ENCODE measurements around the gene CDH11.

The CDH11 gene

DNA sequence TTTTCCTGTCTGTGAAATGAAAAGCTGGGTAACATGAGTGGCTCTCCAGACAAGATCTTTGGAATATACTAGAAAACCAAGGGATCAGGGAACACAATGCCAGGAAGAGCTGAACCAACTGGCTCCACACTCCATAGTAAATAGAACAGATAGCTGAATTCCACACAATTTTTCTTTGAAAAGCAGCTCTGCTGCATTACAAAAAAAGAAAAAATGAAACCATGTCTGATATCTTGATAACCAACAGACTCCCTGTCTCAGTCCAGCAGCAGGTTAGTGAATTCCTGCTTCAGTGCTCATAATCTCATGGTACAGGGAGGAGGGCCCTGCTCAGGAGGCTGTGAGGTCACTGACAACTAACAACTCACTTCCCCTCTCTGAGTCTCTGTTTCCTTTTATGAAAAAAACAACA lies 97.1 kb downstream of the CDH11 start:
- DNase-seq (ENCODE audit: low read depth), result no peak

DNA sequence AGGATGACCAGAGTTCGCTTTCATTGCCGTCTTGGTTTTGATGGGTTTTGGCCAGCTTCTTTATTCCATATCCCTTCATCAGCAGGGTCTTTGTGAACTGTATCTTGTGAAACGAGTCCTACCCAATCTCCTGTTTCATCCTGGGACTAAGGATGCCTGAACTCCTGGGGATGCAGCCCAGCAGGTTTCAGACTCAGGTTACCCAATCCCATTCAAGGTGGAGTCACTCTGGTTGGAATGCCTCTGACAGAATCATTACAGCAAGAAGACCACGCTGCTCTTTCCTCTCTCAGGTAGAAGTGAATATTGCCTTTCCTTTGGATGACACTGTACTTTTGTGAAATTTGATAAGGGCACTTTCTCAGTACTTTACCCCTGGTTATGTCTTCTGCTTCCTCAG lies 98.1 kb downstream of the CDH11 start:
- no peak for DNase-seq (ENCODE audit: low read depth)

DNA sequence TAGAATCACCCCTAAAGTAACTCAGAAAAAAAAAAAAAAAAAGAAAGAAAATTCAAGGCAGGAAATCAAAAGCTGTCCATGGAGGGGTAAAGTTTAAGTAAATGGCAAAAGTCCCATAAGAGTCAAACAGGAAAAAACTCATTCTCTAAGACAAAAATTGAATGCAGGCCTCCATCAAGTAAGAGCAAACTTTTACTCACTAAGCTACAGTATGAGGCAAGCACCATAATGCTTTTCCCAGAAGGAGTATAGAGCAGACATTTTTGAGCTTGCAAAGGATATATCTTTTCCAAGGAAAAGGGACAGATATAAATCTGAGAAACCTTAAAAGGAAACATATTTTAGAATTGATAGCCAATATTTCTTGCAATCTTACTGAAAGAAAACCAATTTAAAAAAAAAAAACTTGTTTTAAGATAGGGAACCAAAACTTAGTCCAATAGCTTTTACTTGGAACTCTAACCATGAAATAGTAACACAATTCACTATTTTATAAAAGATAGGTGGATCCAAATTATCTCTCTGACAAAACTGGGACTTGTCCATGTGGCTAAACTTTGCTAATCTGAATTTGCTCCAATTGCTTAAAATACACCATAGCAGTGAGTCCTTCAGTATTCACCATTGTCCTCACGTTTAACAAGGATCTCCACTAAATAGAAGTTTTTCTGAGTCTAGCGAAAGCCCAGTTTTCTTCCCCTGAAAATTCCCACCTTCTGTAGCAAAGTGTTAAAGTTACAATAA lies 99.8 kb downstream of the CDH11 start:
- no peak for DNase-seq (ENCODE audit: low read depth)

DNA sequence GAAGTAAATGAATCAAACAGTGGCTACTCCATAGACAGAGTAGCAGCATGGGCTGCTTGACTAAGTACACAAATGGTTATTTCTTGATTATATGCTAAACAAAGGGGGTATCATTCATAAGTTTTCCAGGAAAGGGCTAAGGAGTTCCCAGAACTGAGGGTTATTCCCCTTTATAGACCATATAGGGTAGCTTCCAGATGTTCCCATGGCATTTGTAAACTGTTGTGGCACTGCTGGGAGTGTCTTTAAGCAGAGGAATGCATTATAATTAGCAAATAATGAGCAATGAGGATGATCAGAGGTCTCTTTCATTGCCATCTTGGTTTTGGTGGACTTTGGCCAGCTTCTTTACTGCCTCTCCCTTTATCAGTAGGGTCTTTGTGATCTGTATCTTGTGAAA lies 105.1 kb downstream of the CDH11 start:
- DNase-seq (ENCODE audit: low read depth), result no peak

DNA sequence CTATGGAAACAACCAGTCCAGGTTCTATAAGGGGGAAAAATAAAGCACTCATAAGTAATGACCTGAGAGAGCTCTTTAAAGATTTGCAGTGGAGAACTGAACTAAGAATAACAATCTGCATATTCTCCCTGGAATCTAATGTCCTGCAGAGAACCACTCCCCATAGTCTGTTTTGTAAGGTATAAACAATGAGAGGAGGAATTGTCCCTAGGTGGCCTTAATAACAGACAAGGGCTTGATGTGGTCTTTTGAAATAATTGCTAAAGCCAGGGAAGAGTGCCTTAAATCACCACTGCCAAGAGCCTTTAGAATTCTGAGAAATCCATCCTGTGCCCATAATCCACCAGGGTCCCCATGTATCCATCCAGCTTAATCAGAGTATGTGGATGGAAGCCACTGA lies 106.3 kb downstream of the CDH11 start:
- no peak for DNase-seq (ENCODE audit: low read depth)

DNA sequence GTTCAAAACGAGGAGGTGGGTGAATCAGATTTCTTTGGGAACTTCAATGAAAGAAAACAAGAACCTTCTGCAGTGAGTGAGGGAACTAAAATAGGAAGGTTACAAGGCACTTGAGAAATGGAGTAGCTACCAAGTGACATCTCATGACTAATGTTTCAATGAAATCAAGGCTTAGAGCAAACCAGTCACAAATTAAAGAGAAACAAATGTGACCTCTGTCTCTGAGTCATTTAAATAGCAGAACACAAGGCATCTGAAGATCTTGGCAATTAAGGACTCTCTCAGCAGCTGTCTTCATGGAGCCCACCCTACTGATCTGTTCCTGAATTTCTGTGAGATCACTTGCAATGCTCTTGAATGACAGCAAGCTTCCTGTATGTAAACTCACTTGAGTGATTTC lies 109.5 kb downstream of the CDH11 start:
- DNase-seq (ENCODE audit: low read depth), result no peak

DNA sequence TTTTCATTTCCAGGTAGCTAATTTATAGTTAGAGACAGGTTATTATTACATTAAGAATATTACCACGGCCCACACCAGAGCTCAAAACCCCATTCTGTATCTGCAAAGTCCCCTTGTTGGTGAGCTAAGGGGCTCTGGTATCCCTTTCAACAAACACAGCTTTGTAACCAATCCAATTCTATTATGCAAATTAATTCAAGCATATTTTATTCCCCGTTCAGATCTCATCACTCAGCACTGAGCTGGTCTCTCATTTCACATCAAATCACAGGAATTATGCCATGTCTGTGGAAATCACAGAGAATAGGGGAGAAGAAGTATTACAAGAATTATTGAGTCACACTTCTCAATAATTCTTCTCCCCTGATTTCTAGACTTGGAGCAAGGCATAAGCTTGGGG lies 111.7 kb downstream of the CDH11 start:
- DNase-seq (ENCODE audit: low read depth), result no peak

DNA sequence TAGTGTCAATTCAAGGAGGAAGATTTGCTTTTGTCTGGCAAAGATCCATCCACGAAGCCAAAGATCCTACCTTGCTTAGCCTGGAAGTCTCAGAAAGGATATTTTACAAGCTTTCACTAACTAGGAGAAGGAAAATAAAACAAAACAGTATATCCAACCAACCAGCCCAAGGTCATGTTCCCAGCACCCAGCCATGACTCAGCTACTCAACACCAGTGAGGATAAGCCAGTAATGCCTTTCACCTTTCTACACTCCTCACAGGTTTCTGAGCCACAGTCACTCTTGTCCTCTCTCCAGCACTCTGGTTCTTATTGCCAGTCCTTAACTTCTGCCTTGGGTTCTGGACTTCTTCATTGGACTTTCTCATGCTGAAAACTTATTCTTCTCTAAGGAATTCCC lies 116.2 kb downstream of the CDH11 start:
- no peak for DNase-seq (ENCODE audit: low read depth)

DNA sequence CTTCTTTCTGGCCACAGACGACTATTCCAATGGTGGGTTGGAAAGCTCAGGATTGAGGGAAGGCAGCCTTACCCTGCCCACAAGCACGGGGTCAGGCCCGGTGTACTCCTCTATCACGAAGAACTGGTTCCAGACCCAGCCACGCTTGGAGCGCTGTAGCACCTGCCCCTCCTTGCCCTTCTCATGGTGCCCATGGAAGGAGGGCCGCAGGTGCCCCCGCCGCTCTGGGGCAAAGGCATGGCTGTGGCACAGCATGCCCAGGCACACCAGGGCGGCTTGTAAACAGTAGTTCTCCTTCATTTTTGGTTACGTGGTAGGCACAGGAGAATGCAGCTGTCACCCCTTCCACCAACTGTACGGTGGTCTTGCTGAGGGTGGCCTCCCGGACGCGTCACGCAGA lies 117.3 kb downstream of the CDH11 start:
- no peak for DNase-seq (ENCODE audit: low read depth)

DNA sequence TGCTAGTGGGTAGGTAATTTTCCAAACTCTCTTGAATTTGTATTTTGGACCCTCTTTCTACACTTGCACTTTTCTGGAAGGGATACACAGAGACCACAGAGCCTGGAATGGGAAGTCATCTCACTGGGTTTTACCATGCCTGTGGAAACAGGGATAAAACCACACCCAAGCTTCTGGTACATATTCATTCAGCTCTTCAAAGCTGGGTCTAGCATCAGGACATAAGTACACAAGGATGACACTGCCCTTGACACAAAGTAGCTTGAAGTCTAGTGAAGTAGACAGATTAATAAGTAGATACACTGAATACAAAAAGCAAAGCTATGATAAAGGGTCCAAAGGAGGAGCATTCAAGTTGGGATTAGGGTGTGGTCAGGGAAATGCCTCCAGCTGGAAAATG lies 118.2 kb downstream of the CDH11 start:
- no peak for DNase-seq (ENCODE audit: low read depth)

DNA sequence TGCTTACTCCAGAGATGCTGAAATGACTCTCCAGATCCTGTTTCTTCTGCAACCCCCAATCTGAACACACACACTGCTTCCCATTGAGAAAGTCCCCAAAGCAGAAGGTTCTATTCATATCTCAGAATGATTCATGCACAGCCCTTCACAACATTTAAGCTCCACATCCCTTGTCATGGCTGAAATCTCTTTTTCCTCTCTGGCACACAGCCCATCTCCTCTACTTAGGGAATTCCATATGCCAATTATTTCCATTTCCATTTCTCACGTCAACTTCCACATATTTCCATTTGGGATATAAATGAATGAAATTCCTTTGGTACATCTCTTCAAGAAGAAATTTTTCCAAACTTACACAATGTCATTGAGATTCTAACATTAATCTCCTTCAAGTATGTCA lies 119.6 kb downstream of the CDH11 start:
- DNase-seq (ENCODE audit: low read depth), result no peak

DNA sequence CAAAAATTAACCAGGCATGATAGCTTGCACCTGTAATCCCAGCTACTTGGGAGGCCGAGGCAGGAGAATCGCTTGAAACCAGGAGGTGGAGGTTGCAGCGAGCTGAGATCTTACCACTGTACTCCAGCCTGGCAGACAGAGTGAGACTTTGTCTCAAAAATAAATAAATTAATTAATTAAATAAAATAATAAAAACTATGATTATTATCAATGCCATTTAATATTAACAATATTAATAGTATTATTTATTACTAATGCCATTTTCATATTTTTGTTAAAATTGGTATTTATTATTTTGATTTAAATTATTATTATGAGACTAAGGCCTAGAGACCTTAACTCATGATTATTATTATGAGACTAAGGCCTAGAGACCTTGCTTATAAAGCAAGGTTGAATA lies 121.2 kb downstream of the CDH11 start:
- DNase-seq (ENCODE audit: low read depth), result no peak

DNA sequence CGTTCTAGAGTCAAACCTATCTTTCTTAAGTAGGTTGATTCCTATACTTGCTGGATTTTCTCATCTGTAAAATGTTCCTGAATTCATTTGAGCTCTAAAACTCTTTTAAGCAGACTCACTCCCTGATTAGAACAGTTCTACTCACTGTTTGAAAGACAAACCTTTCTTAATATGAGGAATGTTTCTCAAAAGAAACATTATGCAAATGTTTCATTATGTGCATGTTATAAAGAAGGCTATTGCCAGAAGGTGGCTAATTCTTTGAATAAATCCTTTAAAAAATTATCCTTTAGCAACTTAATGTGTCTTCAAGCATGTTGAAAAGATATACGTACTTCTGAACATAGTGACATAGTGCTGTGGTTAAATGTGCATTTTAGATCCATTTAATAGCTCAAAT lies 124.1 kb downstream of the CDH11 start:
- no peak for DNase-seq (ENCODE audit: low read depth)

DNA sequence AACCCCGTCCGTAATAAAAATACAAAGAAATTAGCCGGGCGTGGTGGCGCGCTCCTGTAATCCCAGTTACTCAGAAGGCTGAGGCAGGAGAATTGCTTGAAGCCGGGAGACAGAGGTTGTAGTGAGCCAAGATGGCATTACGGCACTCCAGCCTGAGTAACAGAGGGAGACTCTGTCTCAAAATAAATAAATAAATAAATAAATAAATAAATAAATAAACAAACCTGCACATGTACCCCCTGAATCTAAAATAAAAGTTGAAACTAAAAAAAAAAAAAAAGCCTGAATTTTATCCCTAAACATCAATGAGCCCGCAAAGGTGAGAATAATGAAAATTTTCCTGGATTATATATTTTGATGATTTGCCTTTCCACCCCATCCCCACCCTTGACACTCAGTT lies 124.7 kb downstream of the CDH11 start:
- no peak for DNase-seq (ENCODE audit: low read depth)

DNA sequence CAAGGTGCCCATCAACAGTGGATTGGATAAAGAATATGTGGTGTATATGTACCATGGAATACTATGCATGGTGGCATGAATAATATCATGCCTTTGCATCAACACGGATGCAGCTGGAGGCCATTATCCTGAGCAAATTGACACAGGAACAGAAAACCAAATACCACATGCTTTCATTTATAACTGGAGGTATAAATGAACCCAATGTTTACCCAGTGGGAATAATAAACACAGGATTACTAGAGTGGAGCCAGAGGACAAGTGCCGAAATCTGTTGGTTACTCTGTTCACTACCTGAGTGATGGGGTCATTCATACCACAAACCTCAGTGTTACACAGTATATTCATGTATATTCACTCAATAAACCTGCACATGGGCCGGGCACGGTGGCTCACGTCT lies 125.2 kb downstream of the CDH11 start:
- DNase-seq (ENCODE audit: low read depth), result no peak

DNA sequence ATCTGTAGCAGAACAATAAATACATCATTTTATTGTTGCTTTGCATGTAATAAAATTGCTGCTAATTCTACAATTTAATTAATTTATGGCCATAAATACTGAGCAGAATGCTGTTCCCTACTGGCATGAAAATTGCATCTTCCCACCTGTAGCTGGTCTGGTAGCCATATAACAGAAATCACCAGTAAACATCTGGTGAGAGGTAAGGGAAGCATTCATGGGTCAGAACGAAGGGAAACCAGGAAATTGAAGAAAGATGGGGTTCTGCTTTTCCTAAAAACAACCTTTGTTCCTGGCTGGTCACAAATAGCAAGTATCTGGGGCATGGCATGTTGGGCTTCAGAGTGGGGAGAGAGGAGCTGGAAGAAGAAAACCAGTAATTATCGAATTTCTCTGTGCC lies 128.4 kb downstream of the CDH11 start:
- no peak for DNase-seq (ENCODE audit: low read depth)

DNA sequence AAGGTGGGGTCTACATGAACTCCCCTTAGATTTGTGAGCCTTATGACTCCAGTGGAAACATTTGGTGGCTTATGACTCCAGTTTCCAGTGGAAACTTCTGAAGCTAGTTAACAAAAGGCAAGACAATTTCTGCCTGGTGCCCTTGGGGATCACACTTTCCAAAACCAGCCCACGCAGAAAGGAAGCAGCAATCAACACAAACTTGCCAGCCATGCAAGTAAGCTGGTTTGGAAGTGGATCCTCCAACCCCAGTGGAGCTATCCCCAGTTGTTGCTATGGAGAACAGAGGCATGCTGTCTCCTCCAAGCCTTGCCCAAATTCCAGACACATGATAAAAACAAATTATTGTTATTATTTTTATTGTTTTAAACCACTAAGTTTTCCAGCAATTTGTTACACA lies 130.9 kb downstream of the CDH11 start:
- no peak for DNase-seq (ENCODE audit: low read depth)

DNA sequence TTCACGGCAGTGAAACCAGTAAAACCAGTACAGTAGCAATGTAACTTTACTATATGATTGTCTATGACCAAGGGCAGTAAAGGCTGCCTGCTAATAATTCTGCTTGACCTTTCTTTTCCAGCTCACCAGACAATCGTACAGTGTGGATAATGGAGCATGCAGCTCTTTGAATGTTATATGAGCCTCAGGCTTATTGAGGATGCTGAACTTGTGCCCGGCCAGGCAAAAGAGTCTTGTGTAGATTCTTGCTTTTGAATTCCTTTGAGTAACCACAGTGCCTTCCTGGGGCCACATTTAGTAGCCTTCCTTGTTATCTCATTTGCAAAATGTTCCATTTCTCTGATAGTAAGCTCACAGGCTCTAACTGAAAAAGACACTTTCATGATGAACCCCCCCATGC lies 131.8 kb downstream of the CDH11 start:
- DNase-seq (ENCODE audit: low read depth), result no peak

DNA sequence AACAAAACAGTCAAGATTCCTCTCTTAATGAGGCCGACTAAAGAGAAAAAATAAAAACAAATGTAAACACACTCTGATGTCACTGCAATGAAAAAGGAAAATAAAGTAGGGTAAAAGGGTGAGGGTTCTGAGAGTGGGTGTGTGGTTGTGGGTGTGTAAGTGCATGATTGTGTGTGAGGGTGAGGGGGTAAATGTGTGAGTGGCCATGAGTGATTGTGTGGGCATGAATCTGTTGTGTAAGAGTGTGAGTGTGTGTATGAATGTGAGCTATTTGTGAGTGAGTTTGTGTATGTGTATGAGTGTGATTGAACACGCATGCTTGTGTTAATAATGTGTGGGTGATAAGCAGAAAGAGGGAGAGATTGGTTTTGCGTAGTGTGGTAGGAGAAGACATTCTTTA lies 132.8 kb downstream of the CDH11 start:
- no peak for DNase-seq (ENCODE audit: low read depth)

DNA sequence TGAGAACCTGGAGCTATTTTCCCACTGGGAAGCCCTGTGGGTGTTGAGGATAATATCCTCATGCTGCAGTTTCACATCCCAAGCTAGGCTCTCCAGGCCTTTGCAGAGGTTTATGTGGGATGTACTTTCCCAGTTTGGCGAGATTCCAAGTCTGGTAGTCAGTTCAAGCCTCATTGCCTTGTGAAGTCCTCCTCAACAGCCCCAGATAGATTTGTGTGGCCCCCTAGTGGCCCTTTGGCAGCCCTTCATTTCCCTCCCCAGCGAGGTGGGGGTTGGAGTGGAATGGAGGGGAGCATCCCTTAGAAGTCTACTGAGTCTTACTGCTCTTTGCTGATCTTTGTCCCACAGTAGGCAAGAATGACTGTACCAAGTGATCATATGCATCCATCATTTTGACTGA lies 137.9 kb downstream of the CDH11 start:
- DNase-seq (ENCODE audit: low read depth), result no peak

DNA sequence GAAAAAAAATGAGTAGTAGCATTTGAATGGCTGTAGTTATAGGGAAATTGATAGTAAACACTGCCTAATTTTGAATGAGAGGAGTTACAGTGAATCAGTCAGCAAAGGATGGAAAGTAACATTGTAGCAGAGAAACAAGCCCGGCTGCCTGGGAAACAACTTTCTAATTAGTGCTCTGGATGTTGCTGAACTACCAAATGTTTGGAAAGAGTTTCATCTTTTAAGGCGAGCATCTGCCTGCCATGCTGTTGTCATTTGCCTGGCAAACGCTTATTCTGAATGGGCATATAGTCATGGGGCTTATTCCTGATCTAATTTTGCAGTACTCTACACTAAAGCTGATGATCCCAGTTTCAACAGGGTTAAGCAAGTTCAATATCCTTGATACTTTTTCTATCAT lies 138.6 kb downstream of the CDH11 start:
- no peak for DNase-seq (ENCODE audit: low read depth)

DNA sequence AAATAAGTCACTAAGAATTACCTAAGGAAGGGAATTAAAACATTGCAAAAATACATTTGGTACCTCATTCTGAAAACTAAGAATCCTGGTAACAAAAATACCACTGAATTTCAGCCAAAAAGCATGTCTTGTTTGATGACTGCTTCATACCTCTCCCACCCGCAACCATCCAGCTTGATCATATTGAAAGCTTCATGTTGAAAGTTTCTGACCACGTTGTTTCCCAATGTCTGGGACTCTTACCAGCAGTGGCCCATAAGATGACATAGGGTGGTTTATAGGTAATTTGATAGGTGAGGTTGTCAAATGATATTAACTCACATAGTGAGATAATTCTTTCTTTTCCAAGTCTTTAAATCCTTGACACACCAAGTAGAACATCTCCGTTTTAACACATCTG lies 139.3 kb downstream of the CDH11 start:
- DNase-seq (ENCODE audit: low read depth), result no peak

DNA sequence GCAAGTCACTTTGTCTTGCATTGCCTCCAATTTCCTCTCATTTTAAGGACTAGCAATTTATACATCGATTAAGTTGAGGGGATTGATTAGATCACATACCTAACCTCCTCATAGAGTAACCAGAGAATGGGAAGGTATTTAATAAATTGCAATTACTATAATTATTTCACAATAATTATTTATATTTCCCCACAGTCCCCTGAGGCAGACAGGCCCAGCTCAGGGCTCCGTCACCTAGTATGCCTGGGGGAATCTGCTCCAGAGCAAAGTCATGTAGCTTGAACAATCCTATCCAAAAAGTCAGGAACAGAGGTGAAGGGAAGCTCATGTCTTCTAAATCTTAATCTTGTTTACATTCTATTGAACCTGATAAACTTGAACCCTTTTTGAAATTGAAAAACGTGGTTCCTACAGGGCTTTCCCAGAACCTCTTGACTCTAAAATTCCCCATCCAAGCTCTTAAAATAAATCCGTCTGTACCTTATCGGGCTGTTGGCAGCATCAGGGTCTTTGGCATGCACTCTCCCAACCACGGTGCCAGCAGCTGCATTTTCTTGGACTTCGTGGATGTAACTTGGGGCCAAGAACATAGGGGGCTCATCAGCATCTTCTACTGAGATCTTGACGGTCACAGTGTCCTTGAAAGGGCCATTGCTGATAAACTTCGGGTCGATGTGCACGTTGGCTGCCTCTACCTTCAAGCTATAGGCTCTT lies 140.1 kb downstream of the CDH11 start:
- no peak for DNase-seq (ENCODE audit: low read depth)

Measured in T follicular helper cell (primary cell).